H1 (cell line): ENCODE data around the gene TRIM48. TPM values are rescaled to one million over a fixed set of nuclear protein-coding genes. Genes with fewer than 3 reads are reported as not detected.

Experiments
- CTCF ChIA-PET: fragments of 300-600 bp; sonication (Branson Sonifier 250); formaldehyde crosslinking; loops from one replicate; lab custom pipeline; 2021; ENCODE audit not compliant: partially characterized antibody; lab: Charles Lee
- POLR2A ChIA-PET: fragments of 300-600 bp; sonication (Branson Sonifier 250); formaldehyde crosslinking; loops from one replicate; lab custom pipeline; 2021; ENCODE audit warnings: inconsistent platforms; ENCODE audit not compliant: partially characterized antibody; lab: Charles Lee
- DNase-seq, 2 experiments: peaks; one replicate each; pipeline versions ENCODE4 v3.0.0 to v3.0.0-alpha.2; 2010 to 2022; ENCODE audit warnings: low spot score in 2 of 2, low read depth in 1 of 2, mixed read lengths in 1 of 2
- FAIRE-seq: peaks from 2 replicates; lab custom pipeline; 2011; peaks lifted over from hg19 to GRCh38; lab: Jason Lieb, UNC
- H2AFZ ChIP-seq: 2 replicates; pipeline ENCODE4 v1.8.1; 2012; ENCODE audit warnings: low read length, inconsistent platforms
- H2AK5ac ChIP-seq: 2 replicates; pipeline ENCODE4 v1.6.1; 2013; ENCODE audit warnings: low read depth, low read length
- H2BK120ac ChIP-seq: replicated peaks from 2 replicates; pipeline ENCODE3; 2013; ENCODE audit warnings: low read depth, low read length, inconsistent platforms
- H2BK12ac ChIP-seq: 2 replicates; pipeline ENCODE4 v1.6.1; 2013; ENCODE audit warnings: low read depth, low read length
- H2BK15ac ChIP-seq: 2 replicates; pipeline ENCODE4 v1.6.1; 2013; ENCODE audit warnings: low read length
- H2BK20ac ChIP-seq: 2 replicates; pipeline ENCODE4 v1.6.1; 2013; ENCODE audit warnings: low read length
- H2BK5ac ChIP-seq: 2 replicates; pipeline ENCODE4 v1.6.1; 2013; ENCODE audit warnings: low read depth, low read length
- H3K14ac ChIP-seq: 2 replicates; pipeline ENCODE4 v1.6.1; 2013; ENCODE audit warnings: inconsistent platforms; ENCODE audit not compliant: insufficient read length
- H3K18ac ChIP-seq: 2 replicates; pipeline ENCODE4 v1.6.1; 2013; ENCODE audit warnings: low read length; ENCODE audit errors: extremely low read depth
- H3K23ac ChIP-seq: 2 replicates; pipeline ENCODE4 v1.6.1; 2013; ENCODE audit warnings: inconsistent platforms; ENCODE audit not compliant: insufficient read length
- H3K23me2 ChIP-seq: 2 replicates; pipeline ENCODE4 v1.6.1; 2013; ENCODE audit warnings: low read depth, low read length
- H3K27ac ChIP-seq: 2 replicates; pipeline ENCODE4 v1.6.1; 2011; ENCODE audit warnings: low read depth, low read length, inconsistent platforms
- H3K27me3 ChIP-seq, 4 experiments: replicated peaks in 1 of 4; 1 replicate in 1 of 4; 2 replicates in 3 of 4; pipeline versions ENCODE4 v1.6.1 to v1.8.1; 2011 to 2013; ENCODE audit warnings: low read length in 3 of 4, mild to moderate bottlenecking in 3 of 4, inconsistent platforms in 2 of 4, mixed read lengths in 2 of 4, moderate library complexity in 1 of 4; ENCODE audit not compliant: control insufficient read depth in 3 of 4, insufficient read depth in 3 of 4; ENCODE audit errors: extremely low read depth in 1 of 4
- H3K36me3 ChIP-seq, 4 experiments: 2 replicates each; pipeline versions ENCODE4 v1.6.1 to v1.8.1; 2011 to 2013; ENCODE audit warnings: mild to moderate bottlenecking in 4 of 4, low read length in 3 of 4, moderate library complexity in 2 of 4, control low read depth in 1 of 4, inconsistent platforms in 1 of 4; ENCODE audit not compliant: insufficient read depth in 4 of 4, control insufficient read depth in 2 of 4
- H3K4ac ChIP-seq: replicated peaks from 2 replicates; pipeline ENCODE3; 2013; ENCODE audit warnings: low read length, low read depth, mixed read lengths, inconsistent platforms; ENCODE audit not compliant: insufficient read length
- H3K4me1 ChIP-seq, 4 experiments: replicated peaks in 1 of 4; 1 replicate in 1 of 4; 2 replicates in 3 of 4; pipeline versions ENCODE4 v1.6.1 to v1.8.1; 2011 to 2013; ENCODE audit warnings: low read length in 3 of 4, inconsistent platforms in 2 of 4, mixed read lengths in 1 of 4; ENCODE audit not compliant: insufficient read depth in 4 of 4, control insufficient read depth in 3 of 4
- H3K4me2 ChIP-seq, 2 experiments: 2 replicates each; pipeline versions ENCODE4 v1.6.1 to v1.8.1; 2011 to 2013; ENCODE audit warnings: low read depth in 2 of 2, low read length in 2 of 2, control low read depth in 1 of 2, inconsistent platforms in 1 of 2, mild to moderate bottlenecking in 1 of 2; ENCODE audit not compliant: insufficient read depth in 1 of 2
- H3K4me3 ChIP-seq, 4 experiments: fragments of 200-600, 300-600 bp in 1 of 4; sonication (generic), shearing (Covaris generic), sonication (Bioruptor Twin) in 1 of 4; 2 replicates each; pipeline versions ENCODE4 v1.5.1 to v1.8.1; 2011 to 2016; ENCODE audit warnings: low read length in 4 of 4, low read depth in 3 of 4, control low read depth in 2 of 4, inconsistent platforms in 2 of 4, mild to moderate bottlenecking in 2 of 4, mixed read lengths in 1 of 4, moderate library complexity in 1 of 4; ENCODE audit not compliant: insufficient read depth in 2 of 4; ENCODE audit errors: extremely low read depth in 1 of 4
- H3K56ac ChIP-seq: replicated peaks from 2 replicates; pipeline ENCODE3; 2013; ENCODE audit warnings: low read depth, mild to moderate bottlenecking, mixed read lengths, low read length, inconsistent platforms; ENCODE audit not compliant: insufficient read length
- H3K79me1 ChIP-seq: 2 replicates; pipeline ENCODE4 v1.6.1; 2013; ENCODE audit warnings: low read depth, low read length, control low read depth
- H3K79me2 ChIP-seq, 2 experiments: 2 replicates each; pipeline versions ENCODE4 v1.6.1 to v1.8.1; 2012 to 2013; ENCODE audit warnings: low read length in 2 of 2, mild to moderate bottlenecking in 2 of 2, inconsistent platforms in 1 of 2; ENCODE audit not compliant: insufficient read depth in 2 of 2, control insufficient read depth in 1 of 2
- H3K9ac ChIP-seq, 4 experiments: replicated peaks in 1 of 4; 1 replicate in 1 of 4; 2 replicates in 3 of 4; pipeline versions ENCODE4 v1.6.1 to v1.8.1; 2011 to 2013; ENCODE audit warnings: low read depth in 3 of 4, low read length in 3 of 4, control low read depth in 2 of 4, mild to moderate bottlenecking in 2 of 4, moderate library complexity in 2 of 4, inconsistent platforms in 1 of 4; ENCODE audit errors: extremely low read depth in 1 of 4
- H3K9me3 ChIP-seq, 2 experiments: 2 replicates each; pipeline versions ENCODE4 v1.6.1 to v1.8.1; 2012 to 2013; ENCODE audit warnings: mild to moderate bottlenecking in 2 of 2, moderate library complexity in 2 of 2, control low read depth in 1 of 2, inconsistent platforms in 1 of 2, low read depth in 1 of 2, low read length in 1 of 2, mixed read lengths in 1 of 2; ENCODE audit not compliant: insufficient read depth in 2 of 2
- H4K20me1 ChIP-seq, 2 experiments: replicated peaks in 1 of 2; 2 replicates each; pipeline versions ENCODE3 to v1.8.1; 2011 to 2013; ENCODE audit warnings: inconsistent platforms in 2 of 2, low read length in 2 of 2, mild to moderate bottlenecking in 1 of 2; ENCODE audit not compliant: insufficient read depth in 2 of 2, control insufficient read depth in 1 of 2
- H4K5ac ChIP-seq: 2 replicates; pipeline ENCODE4 v1.6.1; 2013; ENCODE audit warnings: low read length, low read depth, mixed read lengths, inconsistent platforms; ENCODE audit not compliant: insufficient read length
- H4K8ac ChIP-seq: 2 replicates; pipeline ENCODE4 v1.8.0; 2013; ENCODE audit warnings: mild to moderate bottlenecking, moderate library complexity, low read length, inconsistent platforms; ENCODE audit not compliant: insufficient read depth; ENCODE audit errors: extremely low read depth
- H4K91ac ChIP-seq: replicated peaks from 2 replicates; pipeline ENCODE3; 2013; ENCODE audit warnings: low read length, mixed read lengths, inconsistent platforms; ENCODE audit not compliant: insufficient read length
- BACH1 ChIP-seq: IDR thresholded peaks from 2 replicates; pipeline ENCODE4 v1.6.1; 2012; ENCODE audit warnings: low read length, improper control_type of control experiment
- EP300 ChIP-seq, 2 experiments: IDR thresholded peaks; 1 replicate in 1 of 2; 2 replicates in 1 of 2; pipeline ENCODE4 v1.6.1; 2011 to 2012; ENCODE audit warnings: low read depth in 2 of 2, low read length in 2 of 2, mild to moderate bottlenecking in 2 of 2, borderline replicate concordance in 1 of 2, inconsistent platforms in 1 of 2, moderate library complexity in 1 of 2
- KDM1A ChIP-seq: fragments of 200-600, 300-600 bp; sonication (generic); IDR thresholded peaks from 2 replicates; pipeline ENCODE4 v1.7.1; 2016; ENCODE audit warnings: mild to moderate bottlenecking, low read length, borderline replicate concordance
- NRF1 ChIP-seq: IDR thresholded peaks from 2 replicates; pipeline ENCODE4 v1.6.1; 2011; ENCODE audit warnings: mild to moderate bottlenecking, low read depth, low read length, improper control_type of control experiment
- RXRA ChIP-seq: IDR thresholded peaks from 2 replicates; pipeline ENCODE4 v1.6.1; 2011; ENCODE audit warnings: low read depth, mild to moderate bottlenecking, low read length, moderate library complexity; ENCODE audit not compliant: insufficient read depth
- SP4 ChIP-seq: IDR thresholded peaks from 2 replicates; pipeline ENCODE4 v1.6.1; 2012; ENCODE audit warnings: low read length, inconsistent platforms
- SRF ChIP-seq: IDR thresholded peaks from 2 replicates; pipeline ENCODE4 v1.6.1; 2011; ENCODE audit warnings: mild to moderate bottlenecking, low read depth, low read length, moderate library complexity
- TEAD4 ChIP-seq: IDR thresholded peaks from 2 replicates; pipeline ENCODE4 v1.6.1; 2012; ENCODE audit warnings: low read depth, low read length, inconsistent platforms, mixed read lengths
- WGBS, 2 experiments: shearing (Covaris generic) in 1 of 2; methylation state at CpG; one replicate each; pipeline versions ENCODE4 v1.1.6 to v1.1.7; 2013 to 2015; ENCODE audit warnings: low lambda C conversion rate in 2 of 2, mixed read lengths in 2 of 2, inconsistent platforms in 1 of 2, low coverage in 1 of 2, missing lambda C conversion rate in 1 of 2; ENCODE audit not compliant: insufficient replicate concordance in 2 of 2, insufficient coverage in 1 of 2, insufficient read length in 1 of 2; ENCODE audit errors: extremely low coverage in 1 of 2, missing lambda C conversion rate in 1 of 2; 5-methylcytosine and 5-hydroxymethylcytosine counted together
- polyA plus RNA-seq, 7 experiments: library from polyadenylated mRNA; depleted of rRNA in 3 of 7; stranded (reverse) in 5 of 7; unstranded in 2 of 7; fragments of >200 nt in 5 of 7; fragments of 200-250 nt in 2 of 7; gene quantifications; 1 replicate in 5 of 7; 2 replicates in 1 of 7; 4 replicates in 1 of 7; pipeline versions ENCODE4 v1.2.1 to v1.2.3, GENCODE V29; 2011 to 2013; ENCODE audit warnings: missing spikeins in 2 of 7, mixed read lengths in 2 of 7
- total RNA-seq: library from RNA; stranded (reverse); fragmentation: NEBNext Ultra II Directional; extraction: Animal tissue kit (Norgen Biotek cat#: 25700); gene quantifications from 2 replicates; pipeline ENCODE4 v1.2.1, GENCODE V29; 2021
- TF ChIP-seq, protein P1 (sequence below): IDR thresholded peaks from 2 replicates; pipeline ENCODE4 v1.6.1; 2011; ENCODE audit warnings: low read depth, mild to moderate bottlenecking, low read length; ENCODE audit not compliant: insufficient read depth

TRIM48 gene
- total and polyA plus RNA-seq, 2 of the 8 experiments (the other 6 are each of a cell fraction or from before 2014, with no cell fraction given), result not detected

DNA sequence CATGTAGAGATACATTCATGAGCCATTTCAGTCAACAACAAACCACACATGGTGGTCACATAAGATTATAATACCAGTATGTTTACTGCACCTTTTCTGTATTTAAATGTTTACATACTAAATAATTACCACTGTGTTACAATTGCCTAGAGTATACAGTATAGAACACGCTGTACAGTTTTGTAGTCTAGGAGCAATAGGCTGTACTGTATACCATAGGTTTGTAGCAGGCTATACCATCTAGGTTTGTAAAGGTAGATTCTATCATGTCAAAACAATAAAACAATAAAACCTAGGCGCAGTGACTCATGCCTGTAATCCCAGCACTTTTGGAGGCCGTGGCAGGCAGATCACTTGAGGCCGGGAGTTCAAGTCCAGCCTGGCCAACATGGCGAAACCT is 1.1 kb downstream of the TRIM48 start:
- CTCF ChIA-PET, result no interaction called here
- no peak overlapping the region for H4K8ac ChIP-seq
- WGBS, 2 experiments, result 80% methylated on average over 5 of the region's 5 CpGs; no CpG with 5 or more reads in 1 of the 2 experiments
- TF ChIP-seq BACH1 (no peak), RXRA (no peak), TEAD4 (no peak), SRF (no peak), NRF1 (no peak), EP300 (IDR thresholded peaks at IDR 0.05; ENCODE audit: borderline replicate concordance in 1 of 2, low read depth in 2 of 2, low read length in 2 of 2) (no peak), SP4 (no peak), KDM1A (no peak)
- TF ChIP-seq, protein P1, sequence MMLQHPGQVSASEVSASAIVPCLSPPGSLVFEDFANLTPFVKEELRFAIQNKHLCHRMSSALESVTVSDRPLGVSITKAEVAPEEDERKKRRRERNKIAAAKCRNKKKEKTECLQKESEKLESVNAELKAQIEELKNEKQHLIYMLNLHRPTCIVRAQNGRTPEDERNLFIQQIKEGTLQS, result no peak

More for the DNA sequence above, 1.1 kb downstream of the TRIM48 start:
- Histone ChIP-seq H3K23me2 (no peaks in the 10 kb centered on the region), H3K23ac (no peak overlapping the region), H3K9ac (no peak overlapping the region), H4K91ac (no peak overlapping the region), H2AFZ (no peak overlapping the region), H3K4me1 (no peaks in the 10 kb centered on the region), H3K27ac (no peak overlapping the region), H3K4me2 (no peak overlapping the region), H3K27me3 (no peaks in the 10 kb centered on the region), H4K5ac (no peak overlapping the region), H3K56ac (no peak overlapping the region), H2BK20ac (no peak overlapping the region), H3K9me3 (peaks cover 11 to 32% of the 10 kb centered on the region in 2 experiments; a peak in 3 of 4 replicates), H2BK120ac (no peak overlapping the region), H3K4ac (no peak overlapping the region), H2BK12ac (no peak overlapping the region), H3K79me2 (no peaks in the 10 kb centered on the region), H3K79me1 (no peaks in the 10 kb centered on the region), H4K20me1 (no peaks in the 10 kb centered on the region), H3K4me3 (no peak overlapping the region), H3K18ac (no peak overlapping the region), H2BK15ac (no peak overlapping the region), H3K14ac (no peak overlapping the region), H2BK5ac (no peak overlapping the region), H2AK5ac (no peak overlapping the region), H3K36me3 (no peaks in the 10 kb centered on the region)
- DNase-seq, result no peak
- FAIRE-seq, result no peak
- POLR2A ChIA-PET, result no interaction called here
